NCI-H460 (cell line): ENCODE results near the gene SGMS1. TPM values are rescaled to one million over a fixed set of nuclear protein-coding genes. Genes with fewer than 3 reads are reported as not detected.
"Not testable (repeated sequence)": the region's sequence is repeated elsewhere in the genome, so short reads cannot be mapped to it uniquely, and the experiment has no call there.

Experiments used
- DNase-seq: peaks from one replicate; pipeline ENCODE4 v3.0.0-alpha.2; 2016; ENCODE audit warnings: low read depth; ENCODE audit errors: extremely low read depth
- polyA plus RNA-seq: library from polyadenylated mRNA; depleted of rRNA; stranded (reverse); fragments of >200 nt; gene quantifications from 2 replicates; pipeline ENCODE4 v1.2.3, GENCODE V29; 2014; cell fraction: nucleus; rRNA removed
- total RNA-seq: library from RNA; depleted of rRNA; stranded (reverse); fragments of >200 nt; shearing (Covaris generic); gene quantifications from 2 replicates; pipeline ENCODE4 v1.2.3, GENCODE V29; 2014; rRNA removed

SGMS1 gene
- total RNA-seq, result 52.0 and 58.7 TPM in 2 replicates
- 42.0 and 48.5 TPM in 2 replicates for polyA plus RNA-seq

GRCh38 chr10:50623663-50624412, at the start of gene SGMS1:
SGMS1 (minus strand) TSS chr10:50623956; CDS start chr10:50344114, 279,842 bp downstream.
- DNase-seq, result peak; percentile 83

- DNase-seq, result not testable (repeated sequence)
Measured at GRCh38 chr10:50672152-50672551, 48.4 kb upstream of the SGMS1 start.

- not testable (repeated sequence) for DNase-seq
Measured at GRCh38 chr10:50671645-50672044, 47.9 kb upstream of the SGMS1 start.

GRCh38 chr10:50669957-50670356, 46.2 kb upstream of the SGMS1 start:
- not testable (repeated sequence) for DNase-seq

- not testable (repeated sequence) for DNase-seq
Measured at GRCh38 chr10:50667353-50667752, 43.6 kb upstream of the SGMS1 start.

- DNase-seq, result not testable (repeated sequence)
Measured at GRCh38 chr10:50662420-50662819, 38.7 kb upstream of the SGMS1 start.

GRCh38 chr10:50661563-50661962, 37.8 kb upstream of the SGMS1 start:
- not testable (repeated sequence) for DNase-seq

- DNase-seq, result peak; percentile 44
Measured at GRCh38 chr10:50659865-50660730, 36.3 kb upstream of the SGMS1 start.

GRCh38 chr10:50659016-50659864, 35.5 kb upstream of the SGMS1 start:
- DNase-seq, result not testable (repeated sequence)

GRCh38 chr10:50658165-50658564, 34.4 kb upstream of the SGMS1 start:
- no peak for DNase-seq

- no peak for DNase-seq
Measured at GRCh38 chr10:50653758-50654157, 30.0 kb upstream of the SGMS1 start.

GRCh38 chr10:50653142-50653541, 29.4 kb upstream of the SGMS1 start:
- DNase-seq, result no peak

GRCh38 chr10:50651808-50652207, 28.1 kb upstream of the SGMS1 start:
- DNase-seq, result no peak

GRCh38 chr10:50650481-50650880, 26.7 kb upstream of the SGMS1 start:
- no peak for DNase-seq

- no peak for DNase-seq
Measured at GRCh38 chr10:50648935-50649227, 25.1 kb upstream of the SGMS1 start.

GRCh38 chr10:50648089-50648934, 24.6 kb upstream of the SGMS1 start:
- DNase-seq, result no peak

GRCh38 chr10:50647350-50647749, 23.6 kb upstream of the SGMS1 start:
- not testable (repeated sequence) for DNase-seq

GRCh38 chr10:50645236-50645635, 21.5 kb upstream of the SGMS1 start:
- DNase-seq, result no peak

- no peak for DNase-seq
Measured at GRCh38 chr10:50641626-50642025, 17.9 kb upstream of the SGMS1 start.

GRCh38 chr10:50640238-50640637, 16.5 kb upstream of the SGMS1 start:
- DNase-seq, result no peak
